ENCODE results near the gene NDUFA11. TPM values are rescaled to one million over a fixed set of nuclear protein-coding genes. Genes with fewer than 3 reads are reported as not detected.

Gene NDUFA11
- total RNA-seq, 5 donors from 2014 or later (not counting 1 experiment from before 2014, with no cell fraction given), result 106 to 198 (median 185) TPM

GRCh38 chr19:5933391-5934068, 29.9 kb upstream of the NDUFA11 start:
- DNase-seq (no peak), ATAC-seq (replicated peaks in 1 of 4) (no peak)
- WGBS (ENCODE audit: insufficient coverage), result 96% methylated on average over 8 of the region's 20 CpGs
- H3K27ac ChIP-seq (ENCODE audit: low read length), result no peak overlapping the region
- no peak overlapping the region for H3K4me3 Mint-ChIP-seq
- H3K9me3 ChIP-seq, result no peaks in the 10 kb centered on the region
- H3K4me3 ChIP-seq (ENCODE audit: control insufficient read depth in 1 of 2, extremely low read depth in 1 of 2, low read length in 1 of 2), result no peak overlapping the region
- peaks cover 2 to 27% (median 3%) of the 10 kb centered on the region in 3 donors for H3K4me1 Mint-ChIP-seq
- H3K36me3 ChIP-seq (ENCODE audit: control insufficient read depth in 2 of 2, extremely low read depth in 1 of 2, insufficient read depth in 1 of 2, low read length in 1 of 2), result peaks cover 25 to 89% of the 10 kb centered on the region in 2 donors
- POLR2A ChIA-PET, result no interaction called here
- no peak overlapping the region for H3K27ac Mint-ChIP-seq
- no peaks in the 10 kb centered on the region for H3K9me3 Mint-ChIP-seq
- no peaks in the 10 kb centered on the region for H3K27me3 ChIP-seq (replicated peaks in 1 of 2; ENCODE audit: control insufficient read depth in 2 of 2, extremely low read depth in 1 of 2, insufficient read depth in 2 of 2, low read length in 1 of 2)
- no peaks in the 10 kb centered on the region for H3K4me1 ChIP-seq (ENCODE audit: control insufficient read depth in 1 of 2, extremely low read depth in 1 of 2, insufficient read depth in 2 of 2, low read length in 2 of 2)
- CTCF ChIA-PET, result interaction anchor here in 1 of 2 donors (0.7 kb wide), 1 partner anchor 213 kb away, joined by 3 read pairs; no protein-coding TSS in a partner anchor
- no peaks in the 10 kb centered on the region for H3K27me3 Mint-ChIP-seq
- peaks cover 34% of the 10 kb centered on the region for H3K36me3 Mint-ChIP-seq

- Histone ChIP-seq H3K4me1 (ENCODE audit: control insufficient read depth in 1 of 2, extremely low read depth in 1 of 2, insufficient read depth in 2 of 2, low read length in 2 of 2) (no peaks in the 10 kb centered on the region), H3K4me3 (ENCODE audit: control insufficient read depth in 1 of 2, extremely low read depth in 1 of 2, low read length in 1 of 2) (no peak overlapping the region), H3K36me3 (ENCODE audit: control insufficient read depth in 2 of 2, extremely low read depth in 1 of 2, insufficient read depth in 1 of 2, low read length in 1 of 2) (peaks cover 32 to 92% of the 10 kb centered on the region in 2 donors), H3K9me3 (no peaks in the 10 kb centered on the region), H3K27ac (ENCODE audit: low read length) (no peak overlapping the region), H3K27me3 (replicated peaks in 1 of 2; ENCODE audit: control insufficient read depth in 2 of 2, extremely low read depth in 1 of 2, insufficient read depth in 2 of 2, low read length in 1 of 2) (no peaks in the 10 kb centered on the region)
- ChIA-PET CTCF (no interaction called here), POLR2A (no interaction called here)
- ATAC-seq (replicated peaks in 1 of 4), result no peak
- no peaks in the 10 kb centered on the region for H3K9me3 Mint-ChIP-seq
- H3K36me3 Mint-ChIP-seq, result peaks cover 37% of the 10 kb centered on the region
- H3K4me1 Mint-ChIP-seq, result peaks cover 2 to 26% (median 3%) of the 10 kb centered on the region in 3 donors
- no peak overlapping the region for H3K4me3 Mint-ChIP-seq
- no peak overlapping the region for H3K27ac Mint-ChIP-seq
- H3K27me3 Mint-ChIP-seq, result no peaks in the 10 kb centered on the region
- DNase-seq, result no peak
- WGBS (ENCODE audit: insufficient coverage), result 95% methylated on average over 16 of the region's 21 CpGs
These were observed 29.1 kb upstream of the NDUFA11 start for GRCh38 chr19:5932609-5933262.

- Mint-ChIP-seq H3K27ac (no peak overlapping the region), H3K36me3 (peaks cover 33% of the 10 kb centered on the region), H3K4me3 (no peak overlapping the region), H3K4me1 (peaks cover 0 to 20% (median 3%) of the 10 kb centered on the region in 3 donors), H3K27me3 (no peaks in the 10 kb centered on the region), H3K9me3 (no peaks in the 10 kb centered on the region)
- CTCF ChIA-PET, result no interaction called here
- ATAC-seq (replicated peaks in 1 of 4) (no peak), DNase-seq (no peak)
- H3K4me3 ChIP-seq (ENCODE audit: control insufficient read depth in 1 of 2, extremely low read depth in 1 of 2, low read length in 1 of 2), result no peak overlapping the region
- H3K27me3 ChIP-seq (replicated peaks in 1 of 2; ENCODE audit: control insufficient read depth in 2 of 2, extremely low read depth in 1 of 2, insufficient read depth in 2 of 2, low read length in 1 of 2), result no peaks in the 10 kb centered on the region
- H3K36me3 ChIP-seq (ENCODE audit: control insufficient read depth in 2 of 2, extremely low read depth in 1 of 2, insufficient read depth in 1 of 2, low read length in 1 of 2), result peaks cover 38 to 92% of the 10 kb centered on the region in 2 donors
- H3K4me1 ChIP-seq (ENCODE audit: control insufficient read depth in 1 of 2, extremely low read depth in 1 of 2, insufficient read depth in 2 of 2, low read length in 2 of 2), result no peaks in the 10 kb centered on the region
- H3K9me3 ChIP-seq, result no peaks in the 10 kb centered on the region
- POLR2A ChIA-PET, result no interaction called here
- no peak overlapping the region for H3K27ac ChIP-seq (ENCODE audit: low read length)
- WGBS (ENCODE audit: insufficient coverage), result 99% methylated on average over 14 of the region's 18 CpGs
These were observed 28.6 kb upstream of the NDUFA11 start for GRCh38 chr19:5932146-5932545.

GRCh38 chr19:5931251-5931650, 27.7 kb upstream of the NDUFA11 start:
- WGBS (ENCODE audit: insufficient coverage), result 93% methylated on average over 4 of the region's 11 CpGs
- Histone ChIP-seq H3K4me3 (ENCODE audit: control insufficient read depth in 1 of 2, extremely low read depth in 1 of 2, low read length in 1 of 2) (no peak overlapping the region), H3K36me3 (ENCODE audit: control insufficient read depth in 2 of 2, extremely low read depth in 1 of 2, insufficient read depth in 1 of 2, low read length in 1 of 2) (peaks cover 40 to 96% of the 10 kb centered on the region in 2 donors), H3K4me1 (ENCODE audit: control insufficient read depth in 1 of 2, extremely low read depth in 1 of 2, insufficient read depth in 2 of 2, low read length in 2 of 2) (no peaks in the 10 kb centered on the region), H3K9me3 (no peaks in the 10 kb centered on the region), H3K27me3 (replicated peaks in 1 of 2; ENCODE audit: control insufficient read depth in 2 of 2, extremely low read depth in 1 of 2, insufficient read depth in 2 of 2, low read length in 1 of 2) (no peaks in the 10 kb centered on the region), H3K27ac (ENCODE audit: low read length) (no peak overlapping the region)
- ATAC-seq (replicated peaks in 1 of 4) (no peak), DNase-seq (no peak)
- Mint-ChIP-seq H3K36me3 (peaks cover 34% of the 10 kb centered on the region), H3K4me1 (peaks cover 0 to 16% (median 0%) of the 10 kb centered on the region in 3 donors), H3K9me3 (no peaks in the 10 kb centered on the region), H3K4me3 (no peak overlapping the region), H3K27ac (no peak overlapping the region), H3K27me3 (no peaks in the 10 kb centered on the region)
- POLR2A ChIA-PET, result no interaction called here
- CTCF ChIA-PET, result no interaction called here

GRCh38 chr19:5929625-5930024, 26.0 kb upstream of the NDUFA11 start:
- ATAC-seq (replicated peaks in 1 of 4), result no peak
- no peaks in the 10 kb centered on the region for H3K27me3 Mint-ChIP-seq
- no peak overlapping the region for H3K27ac Mint-ChIP-seq
- H3K9me3 ChIP-seq, result no peaks in the 10 kb centered on the region
- no peak overlapping the region for H3K27ac ChIP-seq (ENCODE audit: low read length)
- H3K4me3 Mint-ChIP-seq, result no peak overlapping the region
- H3K9me3 Mint-ChIP-seq, result no peaks in the 10 kb centered on the region
- 97% methylated on average over 12 of the region's 14 CpGs for WGBS (ENCODE audit: insufficient coverage)
- no peaks in the 10 kb centered on the region for H3K27me3 ChIP-seq (replicated peaks in 1 of 2; ENCODE audit: control insufficient read depth in 2 of 2, extremely low read depth in 1 of 2, insufficient read depth in 2 of 2, low read length in 1 of 2)
- CTCF ChIA-PET, result no interaction called here
- H3K4me1 Mint-ChIP-seq, result peaks cover 0 to 4% (median 0%) of the 10 kb centered on the region in 3 donors
- no peaks in the 10 kb centered on the region for H3K4me1 ChIP-seq (ENCODE audit: control insufficient read depth in 1 of 2, extremely low read depth in 1 of 2, insufficient read depth in 2 of 2, low read length in 2 of 2)
- no peak for DNase-seq
- peaks cover 50 to 98% of the 10 kb centered on the region in 2 donors for H3K36me3 ChIP-seq (ENCODE audit: control insufficient read depth in 2 of 2, extremely low read depth in 1 of 2, insufficient read depth in 1 of 2, low read length in 1 of 2)
- H3K4me3 ChIP-seq (ENCODE audit: control insufficient read depth in 1 of 2, extremely low read depth in 1 of 2, low read length in 1 of 2), result no peak overlapping the region
- peaks cover 35% of the 10 kb centered on the region for H3K36me3 Mint-ChIP-seq
- POLR2A ChIA-PET, result no interaction called here

DNA sequence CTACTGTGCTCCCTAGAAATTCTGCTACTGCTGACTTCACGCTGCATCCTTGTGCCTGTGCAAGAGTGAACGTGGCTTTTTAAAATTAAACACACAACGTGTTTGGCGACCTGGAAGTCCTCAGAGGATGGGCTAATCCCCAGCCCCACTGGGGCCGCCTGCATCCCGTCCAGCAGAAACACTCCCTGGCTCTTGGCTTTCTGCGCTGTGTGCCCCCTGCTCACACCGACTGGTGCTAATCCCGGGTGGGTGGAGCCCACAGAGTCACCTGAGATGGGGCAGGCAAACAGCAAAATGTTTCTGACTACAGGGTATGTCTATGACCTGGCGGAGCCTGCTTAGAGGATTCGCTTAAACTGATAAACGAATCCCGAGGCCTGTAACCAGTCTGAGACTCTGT, 25.6 kb upstream of the NDUFA11 start:
- no peaks in the 10 kb centered on the region for H3K4me1 ChIP-seq (ENCODE audit: control insufficient read depth in 1 of 2, extremely low read depth in 1 of 2, insufficient read depth in 2 of 2, low read length in 2 of 2)
- Mint-ChIP-seq H3K36me3 (peaks cover 37% of the 10 kb centered on the region), H3K9me3 (no peaks in the 10 kb centered on the region), H3K4me1 (peaks cover 0 to 4% (median 0%) of the 10 kb centered on the region in 3 donors), H3K4me3 (no peak overlapping the region), H3K27ac (no peak overlapping the region), H3K27me3 (no peaks in the 10 kb centered on the region)
- WGBS (ENCODE audit: insufficient coverage), result 96% methylated on average over 9 of the region's 13 CpGs
- no peak overlapping the region for H3K27ac ChIP-seq (ENCODE audit: low read length)
- CTCF ChIA-PET, result no interaction called here
- DNase-seq, result no peak
- H3K4me3 ChIP-seq (ENCODE audit: control insufficient read depth in 1 of 2, extremely low read depth in 1 of 2, low read length in 1 of 2), result no peak overlapping the region
- POLR2A ChIA-PET, result no interaction called here
- no peaks in the 10 kb centered on the region for H3K27me3 ChIP-seq (replicated peaks in 1 of 2; ENCODE audit: control insufficient read depth in 2 of 2, extremely low read depth in 1 of 2, insufficient read depth in 2 of 2, low read length in 1 of 2)
- H3K9me3 ChIP-seq, result no peaks in the 10 kb centered on the region
- H3K36me3 ChIP-seq (ENCODE audit: control insufficient read depth in 2 of 2, extremely low read depth in 1 of 2, insufficient read depth in 1 of 2, low read length in 1 of 2), result peaks cover 55 to 99% of the 10 kb centered on the region in 2 donors
- no peak for ATAC-seq (replicated peaks in 1 of 4)
